Motor neuron (in vitro differentiated cells): Measurements from ENCODE around the gene CHMP5. TPM values are rescaled to one million over a fixed set of nuclear protein-coding genes. Genes with fewer than 3 reads are reported as not detected.
A peak's percentile ranks its signal among the peaks of the same experiment; 100 is the strongest.

Experiments used
- ATAC-seq, 8 experiments: fragments of 200-7000 bp; cut with Tn5 transposase; replicated peaks in 6 of 8; 2 replicates each; pipeline ENCODE4 v1.8.0; 2021; ENCODE audit warnings: mild to moderate bottlenecking in 8 of 8, moderate library complexity in 8 of 8
- H3K27ac ChIP-seq, 2 donors: fragments of 250-450 bp; sonication (Bioruptor Pico); 2 replicates each; pipeline ENCODE4 v1.9.0; 2021; ENCODE audit warnings: antibody characterized with exemption in 2 of 2, mild to moderate bottlenecking in 2 of 2, moderate library complexity in 1 of 2
- H3K4me1 ChIP-seq, 2 donors: fragments of 250-450 bp; sonication (Bioruptor Pico); replicated peaks in 1 of 2; 2 replicates each; pipeline ENCODE4 v1.6.1; 2021; ENCODE audit warnings: antibody characterized with exemption in 2 of 2, mild to moderate bottlenecking in 2 of 2, moderate library complexity in 1 of 2
- H3K4me3 ChIP-seq, 5 donors: fragments of 250-450 bp; sonication (Bioruptor Pico); 2 replicates each; pipeline ENCODE4 v1.9.0; 2021; ENCODE audit warnings: antibody characterized with exemption in 5 of 5, mild to moderate bottlenecking in 5 of 5, moderate library complexity in 4 of 5
- WGBS, 10 experiments: fragments of 450-650 bp; shearing (Covaris generic); methylation state at CpG; one replicate each; pipeline ENCODE4 v1.0.0; 2022; 5-methylcytosine and 5-hydroxymethylcytosine counted together
- in situ Hi-C, 9 experiments: fragments of 400-800 bp; cut with MboI; loops; one replicate each; pipeline ENCODE4 v1.15.0; 2021; ENCODE audit warnings: low sequenced_read_pairs in 9 of 9, low pct_unique_long_range_greater_than_20kb in 2 of 9; ENCODE audit not compliant: unreplicated experiment in 9 of 9
- total RNA-seq, 8 experiments: library from RNA; unstranded; fragments of 300-600 nt; gene quantifications; 2 replicates each; pipeline versions ENCODE4 v1.2.3 to v1.2.4, GENCODE V29; 2022

CHMP5 gene
- total RNA-seq = 100 to 1,000 TPM in 2 of 8 experiments, 10 to 100 TPM in 6; 65.7 to 130 (median 93.4) TPM

GRCh38 chr9:33264473-33265177 is at the start of gene CHMP5, which contains the start of gene BAG1:
CHMP5 (plus strand) TSS chr9:33265049; CDS start chr9:33265079, 30 bp downstream.
BAG1 (minus strand) TSS chr9:33264708.
- Histone ChIP-seq H3K27ac (peak within 1 kb of the TSS; percentile 32 to 72), H3K4me1 (peaks cover 6 to 11% of the 10 kb centered on the region in 2 donors), H3K4me3 (peak within 1 kb of the TSS; percentile 52 to 97 (median 64))
- peak; percentile 82 to 94 (median 91) for ATAC-seq
- in situ Hi-C loops = no loop called here
- 0% methylated on average over 5 of the region's 67 CpGs; no CpG with 5 or more reads in 9 of the 10 experiments for WGBS, 10 experiments

- ATAC-seq = no peak
- H3K27ac ChIP-seq = no peak overlapping the region
- 50 to 96% (median 91%) methylated on average over 2 to 7 of the region's 14 CpGs; no CpG with 5 or more reads in 3 of the 10 experiments for WGBS, 10 experiments
- no peak overlapping the region for H3K4me3 ChIP-seq
- in situ Hi-C loops = loop anchor here in 3 of 9 experiments (10.0 to 25.0 kb wide), 2 partner anchors 134 to 136 kb away; partner anchors contain the start of gene SMU1 (in 2 of the 3)
- H3K4me1 ChIP-seq = peaks cover 0 to 3% of the 10 kb centered on the region in 2 donors
These were observed 43.9 kb upstream of the CHMP5 start for GRCh38 chr9:33220681-33221567.

DNA sequence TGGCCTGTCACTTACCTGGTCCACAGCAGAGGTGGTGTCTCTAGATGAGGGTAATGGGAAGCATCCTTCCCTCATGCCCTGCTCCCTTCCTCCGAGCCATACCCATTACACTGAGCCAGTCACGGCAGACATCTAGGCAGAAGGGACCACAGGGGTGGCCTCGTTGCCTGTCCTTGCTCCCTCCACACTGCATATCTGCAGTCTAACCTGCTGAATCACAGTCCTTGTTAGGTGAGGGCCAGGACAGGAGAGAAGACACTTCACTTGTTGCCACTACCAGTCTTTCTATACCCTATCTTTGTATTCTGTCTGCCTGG is 43.3 kb upstream of the CHMP5 start:
- WGBS, 10 experiments = 76 to 82% (median 80%) methylated on average over 1 to 3 of the region's 3 CpGs; no CpG with 5 or more reads in 7 of the 10 experiments
- ATAC-seq = no peak
- Histone ChIP-seq H3K4me1 (peaks cover 0 to 3% of the 10 kb centered on the region in 2 donors), H3K27ac (no peak overlapping the region), H3K4me3 (no peak overlapping the region)
- in situ Hi-C loops = loop anchor here in 3 of 9 experiments (10.0 to 25.0 kb wide), 2 partner anchors 134 to 137 kb away; partner anchors contain the start of gene SMU1 (in 2 of the 3)

GRCh38 chr9:33222031-33222430 is 42.8 kb upstream of the CHMP5 start:
- Histone ChIP-seq H3K4me3 (no peak overlapping the region), H3K4me1 (peaks cover 0 to 3% of the 10 kb centered on the region in 2 donors), H3K27ac (no peak overlapping the region)
- in situ Hi-C loops = loop anchor here in 3 of 9 experiments (10.0 to 25.0 kb wide), 2 partner anchors 135 to 137 kb away; partner anchors contain the start of gene SMU1 (in 2 of the 3)
- no peak for ATAC-seq
- 73 to 95% methylated on average over 3 of the region's 3 CpGs; no CpG with 5 or more reads in 8 of the 10 experiments for whole genome bisulfite sequencing, 10 experiments

DNA sequence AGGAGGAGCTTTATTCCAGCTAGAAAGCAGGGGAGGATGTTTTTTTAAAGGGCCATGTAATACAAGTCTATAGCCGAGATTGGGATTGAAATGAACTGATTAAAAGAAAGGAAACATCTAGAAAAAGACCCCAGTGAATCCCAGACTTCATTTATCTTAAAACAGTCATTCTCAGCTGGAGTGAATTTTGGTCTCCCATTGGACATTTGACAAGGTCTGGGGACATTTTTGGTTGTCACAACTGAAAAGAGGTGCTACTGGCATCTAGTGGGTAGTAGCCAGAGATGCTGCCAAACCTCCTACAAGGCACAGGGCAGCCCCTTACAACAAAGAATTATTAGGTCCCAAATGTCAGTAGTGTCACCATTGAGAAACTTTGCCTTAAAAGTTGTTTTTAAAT is 41.2 kb upstream of the CHMP5 start:
- no peak for ATAC-seq
- 14 to 100% (median 38%) methylated on average over 1 of the region's 1 CpG; no CpG with 5 or more reads in 2 of the 10 experiments for WGBS, 10 experiments
- peaks cover 0 to 3% of the 10 kb centered on the region in 2 donors for H3K4me1 ChIP-seq
- no peak overlapping the region for H3K27ac ChIP-seq
- in situ Hi-C loops = loop anchor here in 3 of 9 experiments (10.0 to 25.0 kb wide), 2 partner anchors 136 to 139 kb away; partner anchors contain the start of gene SMU1 (in 2 of the 3)
- H3K4me3 ChIP-seq = no peak overlapping the region

DNA sequence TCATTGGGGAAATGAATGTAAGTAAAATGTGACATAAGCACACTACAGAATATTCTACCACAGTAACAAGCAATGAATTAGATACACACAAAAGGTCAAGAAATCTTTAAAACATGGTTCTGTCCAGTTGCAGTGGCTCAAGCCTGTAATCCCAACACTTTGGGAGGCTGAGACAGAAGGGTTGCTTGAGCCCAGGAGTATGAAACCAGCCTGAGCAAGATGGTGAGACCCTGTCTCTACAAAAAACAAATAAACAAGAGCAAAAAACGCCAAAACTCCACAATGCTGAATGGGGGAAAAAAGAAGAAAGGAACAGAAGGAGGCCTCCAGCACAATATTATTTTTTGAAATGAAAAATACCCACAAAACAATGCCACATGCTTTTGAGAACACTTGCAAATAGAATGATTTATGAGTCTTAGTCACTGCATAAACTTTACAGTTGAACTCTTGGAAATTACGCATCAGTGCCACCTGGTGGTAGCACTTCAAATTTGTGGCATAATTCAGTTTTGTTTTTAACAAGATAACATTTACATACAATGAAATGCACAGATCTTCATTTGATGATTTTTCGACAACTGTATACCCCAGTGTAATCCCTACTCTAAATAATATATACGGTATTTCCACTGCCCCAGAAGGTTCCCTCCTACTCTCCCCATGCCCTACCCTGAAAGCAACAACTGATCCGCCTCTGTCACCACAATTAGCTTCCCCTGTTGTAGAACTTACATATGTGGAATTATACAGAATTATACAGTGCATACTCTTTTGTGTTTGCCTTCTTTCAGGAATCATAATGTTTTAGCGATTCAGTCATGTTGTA is 39.3 kb upstream of the CHMP5 start:
- 0 to 60% (median 25%) methylated on average over 2 to 6 of the region's 6 CpGs for WGBS, 10 experiments
- H3K27ac ChIP-seq = no peak overlapping the region
- ATAC-seq = peak; percentile 32 to 73 (median 60)
- H3K4me3 ChIP-seq = no peak overlapping the region
- in situ Hi-C loops = loop anchor here in 3 of 9 experiments (5.0 to 25.0 kb wide), 3 partner anchors 138 to 143 kb away; partner anchors contain the start of gene SMU1 (in 1 of the 3)
- H3K4me1 ChIP-seq = peaks cover 0 to 3% of the 10 kb centered on the region in 2 donors

DNA sequence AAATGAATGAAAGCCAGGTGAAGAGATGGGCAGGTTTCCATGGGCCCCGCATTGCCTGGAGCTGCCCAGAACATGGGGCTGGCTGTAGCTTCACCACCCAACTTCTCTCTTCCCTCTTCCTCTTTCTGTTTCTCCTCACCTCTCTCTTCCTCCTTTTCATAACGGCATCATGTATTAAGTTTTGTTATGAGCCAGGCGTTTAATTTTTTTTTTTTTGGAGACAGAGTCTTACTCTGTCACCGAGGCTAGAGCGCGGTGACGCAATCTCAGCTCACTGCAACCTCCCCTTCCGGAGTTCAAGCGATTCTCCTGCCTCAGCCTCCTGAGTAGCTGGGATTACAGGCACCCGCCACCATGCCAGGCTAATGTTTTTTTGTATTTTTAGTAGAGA is 37.8 kb upstream of the CHMP5 start:
- WGBS, 10 experiments = 64 to 93% (median 90%) methylated on average over 1 to 10 of the region's 10 CpGs
- H3K27ac ChIP-seq = no peak overlapping the region
- no peak for ATAC-seq

GRCh38 chr9:33227741-33228140 is 37.1 kb upstream of the CHMP5 start:
- ATAC-seq = no peak
- in situ Hi-C loops = loop anchor here in 3 of 9 experiments (5.0 to 25.0 kb wide), 3 partner anchors 140 to 145 kb away; partner anchors contain the start of gene SMU1 (in 1 of the 3)

More for the DNA sequence above, 37.8 kb upstream of the CHMP5 start:
- in situ Hi-C loops = loop anchor here in 3 of 9 experiments (5.0 to 25.0 kb wide), 3 partner anchors 140 to 145 kb away; partner anchors contain the start of gene SMU1 (in 1 of the 3)
- no peak overlapping the region for H3K4me3 ChIP-seq
- H3K4me1 ChIP-seq = peaks cover 0 to 3% of the 10 kb centered on the region in 2 donors

DNA sequence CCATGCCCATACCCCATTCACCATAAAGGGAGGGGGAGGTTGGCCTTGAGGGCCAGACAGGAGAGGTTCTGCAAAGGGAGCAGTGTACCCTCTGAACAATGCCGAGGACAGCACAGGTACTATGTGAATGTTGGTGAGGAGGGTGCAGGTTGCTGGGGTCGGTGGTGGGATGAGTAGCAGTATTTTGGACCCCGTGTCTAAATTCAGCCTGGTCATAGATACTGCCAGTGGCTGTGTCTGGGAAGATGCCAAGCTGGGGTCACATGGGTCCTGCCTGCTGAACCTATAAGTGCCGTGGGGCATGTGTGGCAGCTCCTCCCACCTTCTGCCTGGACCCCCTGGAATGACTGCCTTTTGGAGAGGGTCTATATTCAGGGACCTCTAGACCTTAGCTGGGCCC is 36.2 kb upstream of the CHMP5 start:
- WGBS, 10 experiments = 58 to 93% methylated on average over 2 of the region's 4 CpGs; no CpG with 5 or more reads in 8 of the 10 experiments
- peaks cover 0 to 3% of the 10 kb centered on the region in 2 donors for H3K4me1 ChIP-seq
- ATAC-seq = no peak
- no peak overlapping the region for H3K4me3 ChIP-seq
- no peak overlapping the region for H3K27ac ChIP-seq
- in situ Hi-C loops = loop anchor here in 3 of 9 experiments (5.0 to 25.0 kb wide), 3 partner anchors 141 to 146 kb away; partner anchors contain the start of gene SMU1 (in 1 of the 3)

More at GRCh38 chr9:33227741-33228140, 37.1 kb upstream of the CHMP5 start:
- no peak overlapping the region for H3K27ac ChIP-seq
- peaks cover 0 to 3% of the 10 kb centered on the region in 2 donors for H3K4me1 ChIP-seq
- 20 to 100% (median 71%) methylated on average over 1 to 4 of the region's 8 CpGs; no CpG with 5 or more reads in 2 of the 10 experiments for WGBS, 10 experiments
- H3K4me3 ChIP-seq = no peak overlapping the region

GRCh38 chr9:33229359-33230114 is 35.3 kb upstream of the CHMP5 start:
- in situ Hi-C loops = loop anchor here in 4 of 9 experiments (5.0 to 25.0 kb wide), 4 partner anchors 142 to 155 kb away; partner anchors contain the start of gene SMU1 (in 2 of the 4)
- ATAC-seq = no peak
- Histone ChIP-seq H3K4me1 (peaks cover 0 to 3% of the 10 kb centered on the region in 2 donors), H3K4me3 (no peak overlapping the region), H3K27ac (no peak overlapping the region)
- WGBS, 10 experiments = 20 to 100% (median 86%) methylated on average over 1 to 5 of the region's 9 CpGs; no CpG with 5 or more reads in 1 of the 10 experiments
